IMR-90 (cell line): Measurements from ENCODE around the gene LDHB. TPM values are rescaled to one million over a fixed set of nuclear protein-coding genes. Genes with fewer than 3 reads are reported as not detected.

Experiments used
- ATAC-seq: fragments of 200-7000 bp; cut with Tn5 transposase; 2 replicates; pipeline ENCODE4 v1.9.1; 2020; ENCODE audit warnings: low read depth, mild to moderate bottlenecking, moderate library complexity
- BruUV-seq: library from RNA; stranded (reverse); fragments of 400-500 nt; replicated peaks from 2 replicates; lab custom pipeline; 2021; lab: Mats Ljungman, UMichigan
- CTCF ChIA-PET: fragments of 300-600 bp; formaldehyde crosslinking; extraction: SDS; loops from one replicate; lab custom pipeline; 2021; ENCODE audit warnings: antibody characterized with exemption; lab: Yijun Ruan, JAX
- POLR2A ChIA-PET: fragments of 300-600 bp; sonication (Branson Sonifier 250); formaldehyde crosslinking; loops from one replicate; lab custom pipeline; 2022; ENCODE audit warnings: antibody characterized with exemption; ENCODE audit not compliant: unreplicated experiment; lab: Charles Lee
- DNase-seq: peaks from one replicate; pipeline ENCODE4 v3.0.0; 2013
- H2AFZ ChIP-seq: replicated peaks from 2 replicates; pipeline ENCODE3; 2013; ENCODE audit warnings: low read length, mild to moderate bottlenecking; ENCODE audit not compliant: poor library complexity
- H2AK5ac ChIP-seq: 2 replicates; pipeline ENCODE4 v1.6.1; 2013; ENCODE audit warnings: low read depth, low read length, inconsistent platforms
- H2AK9ac ChIP-seq: replicated peaks from 2 replicates; pipeline ENCODE3; 2013; ENCODE audit warnings: mild to moderate bottlenecking, low read depth, low read length, moderate library complexity; ENCODE audit not compliant: poor library complexity
- H2BK120ac ChIP-seq: 2 replicates; pipeline ENCODE4 v1.6.1; 2013; ENCODE audit warnings: low read depth, low read length, inconsistent platforms
- H2BK15ac ChIP-seq: 3 replicates; pipeline ENCODE4 v1.6.1; 2013; ENCODE audit warnings: low read depth, low read length, inconsistent platforms
- H2BK20ac ChIP-seq: 2 replicates; pipeline ENCODE4 v1.6.1; 2013; ENCODE audit warnings: low read depth, mild to moderate bottlenecking, inconsistent platforms, low read length, moderate library complexity
- H2BK5ac ChIP-seq: 2 replicates; pipeline ENCODE4 v1.6.1; 2013; ENCODE audit warnings: mild to moderate bottlenecking, low read depth, low read length, inconsistent platforms; ENCODE audit not compliant: poor library complexity, severe bottlenecking
- H3K14ac ChIP-seq: replicated peaks from 2 replicates; pipeline ENCODE4 v1.6.1; 2013; ENCODE audit warnings: low read depth, low read length, inconsistent platforms
- H3K18ac ChIP-seq: 2 replicates; pipeline ENCODE4 v1.6.1; 2013; ENCODE audit warnings: low read depth, low read length, control low read depth
- H3K23ac ChIP-seq: 2 replicates; pipeline ENCODE4 v1.6.1; 2013; ENCODE audit warnings: low read depth, low read length, inconsistent platforms
- H3K27ac ChIP-seq: 2 replicates; pipeline ENCODE4 v1.5.1; 2013; ENCODE audit warnings: mild to moderate bottlenecking, control low read depth, low read length; ENCODE audit not compliant: insufficient read depth
- H3K27me3 ChIP-seq: 2 replicates; pipeline ENCODE4 v1.6.1; 2013; ENCODE audit warnings: low read length; ENCODE audit not compliant: control insufficient read depth, insufficient read depth
- H3K36me3 ChIP-seq: 2 replicates; pipeline ENCODE4 v1.6.1; 2013; ENCODE audit warnings: low read length, mixed read lengths; ENCODE audit not compliant: control insufficient read depth, insufficient read depth
- H3K4ac ChIP-seq: 2 replicates; pipeline ENCODE4 v1.6.1; 2013; ENCODE audit warnings: low read depth, low read length, inconsistent platforms
- H3K4me1 ChIP-seq: 2 replicates; pipeline ENCODE4 v1.6.1; 2013; ENCODE audit warnings: low read length, mixed read lengths; ENCODE audit not compliant: control insufficient read depth, insufficient read depth
- H3K4me2 ChIP-seq: 2 replicates; pipeline ENCODE4 v1.6.1; 2013; ENCODE audit warnings: low read depth, mild to moderate bottlenecking, control low read depth, low read length, moderate library complexity
- H3K4me3 ChIP-seq: 2 replicates; pipeline ENCODE4 v1.5.1; 2013; ENCODE audit warnings: low read depth, mild to moderate bottlenecking, control low read depth, low read length, moderate library complexity; ENCODE audit not compliant: insufficient read depth
- H3K56ac ChIP-seq: 2 replicates; pipeline ENCODE4 v1.6.1; 2013; ENCODE audit warnings: low read length, inconsistent platforms; ENCODE audit not compliant: insufficient read depth; ENCODE audit errors: extremely low read depth
- H3K79me1 ChIP-seq, 2 experiments: 2 replicates each; pipeline ENCODE4 v1.6.1; 2013; ENCODE audit warnings: low read length in 2 of 2, inconsistent platforms in 1 of 2, low read depth in 1 of 2
- H3K9ac ChIP-seq: 2 replicates; pipeline ENCODE4 v1.6.1; 2013; ENCODE audit warnings: low read depth, low read length, control low read depth
- H3K9me1 ChIP-seq: 2 replicates; pipeline ENCODE4 v1.6.1; 2013; ENCODE audit warnings: low read length, inconsistent platforms; ENCODE audit not compliant: insufficient read depth
- H3K9me3 ChIP-seq: 2 replicates; pipeline ENCODE4 v1.6.1; 2013; ENCODE audit warnings: low read length; ENCODE audit not compliant: control insufficient read depth, insufficient read depth
- H4K20me1 ChIP-seq: 2 replicates; pipeline ENCODE4 v1.6.1; 2013; ENCODE audit warnings: low read length, inconsistent platforms; ENCODE audit not compliant: insufficient read depth
- H4K5ac ChIP-seq: 2 replicates; pipeline ENCODE4 v1.6.1; 2013; ENCODE audit warnings: mild to moderate bottlenecking, low read depth, low read length, control low read depth
- H4K8ac ChIP-seq, 2 experiments: 2 replicates each; pipeline ENCODE4 v1.6.1; 2013; ENCODE audit warnings: low read depth in 2 of 2, low read length in 2 of 2, control low read depth in 1 of 2, inconsistent platforms in 1 of 2
- H4K91ac ChIP-seq: 2 replicates; pipeline ENCODE4 v1.6.1; 2013; ENCODE audit warnings: low read depth, low read length, inconsistent platforms; ENCODE audit not compliant: insufficient read depth
- BHLHE40 ChIP-seq: fragments of 150-350 bp; IDR thresholded peaks from 2 replicates; pipeline ENCODE4 v1.6.1; 2016; ENCODE audit warnings: mild to moderate bottlenecking, low read depth, low read length
- CEBPB ChIP-seq: IDR thresholded peaks from 2 replicates; pipeline ENCODE4 v1.6.1; 2012; ENCODE audit warnings: low read depth, low read length, improper control_type of control experiment
- CHD1 ChIP-seq: IDR thresholded peaks from 2 replicates; pipeline ENCODE4 v1.6.1; 2012; ENCODE audit warnings: low read depth, low read length, improper control_type of control experiment
- CTCF ChIP-seq: conservative IDR thresholded peaks from 2 replicates; pipeline ENCODE4 v1.5.1; 2012; ENCODE audit warnings: mild to moderate bottlenecking, low read depth, low read length, improper control_type of control experiment
- ELK1 ChIP-seq: fragments of 150-350 bp; IDR thresholded peaks from 2 replicates; pipeline ENCODE4 v1.6.1; 2016; ENCODE audit warnings: low read depth, mild to moderate bottlenecking, low read length, moderate library complexity, borderline replicate concordance
- FOS ChIP-seq: fragments of 150-350 bp; IDR thresholded peaks from 2 replicates; pipeline ENCODE4 v1.6.1; 2016; ENCODE audit warnings: low read depth, low read length
- MAFK ChIP-seq: IDR thresholded peaks from 2 replicates; pipeline ENCODE4 v1.6.1; 2012; ENCODE audit warnings: low read depth, low read length, improper control_type of control experiment
- MAZ ChIP-seq: IDR thresholded peaks from 2 replicates; pipeline ENCODE4 v1.6.1; 2012; ENCODE audit warnings: low read depth, mild to moderate bottlenecking, low read length, improper control_type of control experiment, moderate library complexity, borderline replicate concordance
- MXI1 ChIP-seq: IDR thresholded peaks from 2 replicates; pipeline ENCODE4 v1.6.1; 2012; ENCODE audit warnings: low read depth, mild to moderate bottlenecking, low read length, moderate library complexity, borderline replicate concordance
- NFE2L2 ChIP-seq: fragments of 150-350 bp; IDR thresholded peaks from 2 replicates; pipeline ENCODE4 v1.6.1; 2016; ENCODE audit warnings: low read depth, mild to moderate bottlenecking, low read length
- POLR2A ChIP-seq: IDR thresholded peaks from 2 replicates; pipeline ENCODE4 v1.6.1; 2012; ENCODE audit warnings: mild to moderate bottlenecking, low read depth, low read length
- RAD21 ChIP-seq: IDR thresholded peaks from 2 replicates; pipeline ENCODE4 v1.6.1; 2012; ENCODE audit warnings: low read length, improper control_type of control experiment
- RCOR1 ChIP-seq: IDR thresholded peaks from 2 replicates; pipeline ENCODE4 v1.6.1; 2012; ENCODE audit warnings: mild to moderate bottlenecking, low read length, improper control_type of control experiment; ENCODE audit not compliant: insufficient replicate concordance
- RFX5 ChIP-seq: IDR thresholded peaks from 2 replicates; pipeline ENCODE4 v1.8.0; 2012; ENCODE audit warnings: low read depth, mild to moderate bottlenecking, low read length, moderate library complexity
- SMC3 ChIP-seq: fragments of 150-350 bp; IDR thresholded peaks from 2 replicates; pipeline ENCODE4 v1.6.1; 2016; ENCODE audit warnings: low read depth, mild to moderate bottlenecking, antibody characterized with exemption, low read length, moderate library complexity
- USF2 ChIP-seq: fragments of 150-350 bp; IDR thresholded peaks from 2 replicates; pipeline ENCODE4 v1.6.1; 2017; ENCODE audit warnings: mild to moderate bottlenecking, antibody characterized with exemption, low read length, low read depth
- WGBS, 2 experiments: methylation state at CpG; one replicate each; pipeline versions ENCODE4 v1.1.5 to v1.1.7; 2013; ENCODE audit warnings: missing lambda C conversion rate in 2 of 2; ENCODE audit not compliant: insufficient read length in 1 of 2; ENCODE audit errors: extremely low coverage in 2 of 2; 5-methylcytosine and 5-hydroxymethylcytosine counted together
- dilution Hi-C: fragments of 300-500 bp; cut with HindIII; formaldehyde crosslinking; loops from one replicate; pipeline ENCODE4 v1.14.3; 2018; ENCODE audit warnings: low sequenced_read_pairs; ENCODE audit not compliant: unreplicated experiment
- in situ Hi-C: fragments of 300-500 bp; cut with MboI; formaldehyde crosslinking; loops from 3 replicates; pipeline ENCODE4 v1.14.3; 2019; ENCODE audit warnings: low sequenced_read_pairs, inconsistent platforms, mixed read lengths
- intact Hi-C: fragments of 100-400 bp; cut with micrococcal nuclease; formaldehyde crosslinking; loops from 2 replicates; pipeline ENCODE4 v1.10.0; 2022
- polyA plus RNA-seq, 3 experiments: library from polyadenylated mRNA; depleted of rRNA; stranded (reverse); fragments of >200 nt; gene quantifications; 2 replicates each; pipeline ENCODE4 v1.2.3, GENCODE V29; 2012; ENCODE audit warnings: low replicate concordance in 1 of 3
- total RNA-seq: library from RNA; depleted of rRNA; stranded (reverse); fragments of >200 nt; gene quantifications from 2 replicates; pipeline ENCODE4 v1.2.3, GENCODE V29; 2012

LDHB gene
- total and polyA plus RNA-seq, 2 of the 4 experiments (the other 2 are of a cell fraction): 623 to 630 TPM

- no peak overlapping the region for H3K9ac ChIP-seq
- DNase-seq (no peak), ATAC-seq (no peak)
- no peaks in the 10 kb centered on the region; the same call in 1 of the 2 replicates for H3K27me3 ChIP-seq
- intact Hi-C loops (no loop called here), dilution Hi-C loops (no loop called here), in situ Hi-C loops (no loop called here)
- H4K20me1 ChIP-seq: no peaks in the 10 kb centered on the region
- no peaks in the 10 kb centered on the region for H3K4me1 ChIP-seq
- no peak overlapping the region for H3K56ac ChIP-seq
- no peak overlapping the region for H3K27ac ChIP-seq
- no peak overlapping the region for H2BK15ac ChIP-seq
- H3K14ac ChIP-seq: no peak overlapping the region
- no peak overlapping the region for H2BK20ac ChIP-seq
- POLR2A ChIA-PET: no interaction called here
- TF ChIP-seq USF2: no peak
- TF ChIP-seq CTCF: no peak
- no peak for TF ChIP-seq POLR2A
- no peak for TF ChIP-seq RFX5
- no peak for TF ChIP-seq NFE2L2
- no peak for TF ChIP-seq RAD21
- no peak for TF ChIP-seq BHLHE40
- no peak for TF ChIP-seq CHD1
- TF ChIP-seq ELK1: no peak
- no peak for TF ChIP-seq MAZ
- no peak for TF ChIP-seq MXI1
- TF ChIP-seq SMC3: no peak
- TF ChIP-seq FOS: no peak
- TF ChIP-seq RCOR1: no peak
- no peak for TF ChIP-seq CEBPB
- no peak for TF ChIP-seq MAFK
- no peak overlapping the region for H4K8ac ChIP-seq
- CTCF ChIA-PET: interaction anchor here (1.0 kb wide), 1 partner anchor 10 kb away, joined by 3 read pairs; no protein-coding TSS in a partner anchor
- H3K4me3 ChIP-seq: no peak overlapping the region
- H3K79me1 ChIP-seq: no peaks in the 10 kb centered on the region
- no peak overlapping the region for H2BK5ac ChIP-seq
- H3K4me2 ChIP-seq: no peak overlapping the region
- H2AFZ ChIP-seq: no peak overlapping the region
- BruUV-seq: no TSS peak
- no peaks in the 10 kb centered on the region for H3K9me3 ChIP-seq
- H2AK9ac ChIP-seq: no peak overlapping the region
- H3K23ac ChIP-seq: no peak overlapping the region
- H3K4ac ChIP-seq: no peak overlapping the region
- H3K9me1 ChIP-seq: no peaks in the 10 kb centered on the region
- 44% methylated on average over 1 of the region's 1 CpG; no CpG with 5 or more reads in 1 of the 2 experiments for WGBS, 2 experiments
- H4K91ac ChIP-seq: no peak overlapping the region
- H2AK5ac ChIP-seq: no peak overlapping the region
- no peak overlapping the region for H2BK120ac ChIP-seq
- no peak overlapping the region for H3K18ac ChIP-seq
- H3K36me3 ChIP-seq: no peaks in the 10 kb centered on the region
- no peak overlapping the region for H4K5ac ChIP-seq
Observed at GRCh38 chr12:21615431-21615830, 42.2 kb downstream of the LDHB start.
